ENCODE measurements around the gene LRRC43.

LRRC43 gene, protein sequence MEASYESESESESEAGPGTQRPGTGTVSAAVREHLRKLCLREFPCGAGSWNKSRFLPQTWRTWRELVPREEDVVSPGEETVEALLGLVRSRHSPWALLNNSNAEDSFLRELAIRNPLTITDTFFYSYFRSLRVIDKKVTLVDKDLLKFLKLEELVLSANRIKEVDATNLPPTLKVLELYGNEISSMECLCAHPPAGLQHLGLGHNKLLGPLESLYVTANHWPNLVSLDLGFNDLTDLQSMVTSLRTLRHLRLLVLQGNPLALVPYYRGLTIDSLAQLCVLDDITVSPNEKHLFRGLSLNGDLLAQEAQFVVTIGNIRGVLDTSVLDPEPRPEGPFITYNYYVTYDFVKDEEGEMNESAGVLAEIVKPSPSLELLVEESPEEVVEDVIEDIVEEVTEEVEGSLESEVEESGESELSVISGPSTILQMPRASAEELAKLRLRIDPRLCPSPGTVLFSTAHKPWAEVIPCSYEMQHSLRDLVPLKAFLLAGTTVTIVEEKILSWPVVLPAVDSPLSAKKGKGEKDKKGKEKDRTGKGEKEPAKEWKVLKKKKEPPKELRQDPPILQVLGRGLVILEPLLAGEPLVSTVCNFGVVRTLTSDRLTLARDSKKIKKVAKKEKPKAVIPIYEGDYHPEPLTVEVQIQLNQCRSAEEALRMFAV

GRCh38 chr12:122182887-122183587 lies at the start of gene LRRC43:
LRRC43 (plus strand) TSS chr12:122183123; CDS start chr12:122183145, 22 bp downstream.
- no peak for DNase-seq

DNA sequence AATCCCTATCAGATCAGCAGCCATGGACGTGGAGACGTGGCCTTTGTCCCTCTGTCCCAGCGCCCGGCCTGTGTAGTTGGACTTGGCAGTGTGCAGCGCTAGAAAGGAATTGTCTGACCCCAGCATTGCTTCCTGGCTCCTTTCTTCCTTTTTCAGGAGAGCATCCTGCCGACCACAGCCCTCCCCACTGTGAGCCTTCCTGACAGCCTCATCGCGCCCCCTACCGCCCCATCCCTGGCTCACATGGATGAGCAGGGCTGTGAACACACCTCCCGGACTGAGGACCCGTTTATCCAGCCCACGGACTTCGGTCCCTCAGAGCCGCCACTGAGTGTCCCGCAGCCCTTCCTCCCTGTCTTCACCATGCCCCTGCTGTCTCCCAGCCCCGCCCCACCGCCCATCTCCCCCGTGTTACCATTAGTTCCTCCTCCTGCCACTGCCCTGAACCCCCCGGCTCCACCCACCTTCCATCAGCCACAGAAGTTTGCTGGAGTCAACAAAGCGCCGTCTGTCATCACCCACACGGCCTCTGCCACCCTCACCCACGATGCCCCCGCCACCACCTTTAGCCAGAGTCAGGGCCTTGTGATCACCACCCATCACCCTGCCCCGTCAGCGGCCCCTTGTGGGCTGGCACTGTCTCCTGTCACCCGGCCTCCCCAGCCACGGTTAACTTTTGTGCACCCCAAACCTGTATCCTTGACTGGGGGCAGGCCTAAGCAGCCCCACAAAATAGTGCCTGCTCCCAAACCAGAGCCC lies 49.6 kb upstream of the LRRC43 start:
- DNase-seq: no peak

- DNase-seq: no peak
Measured at GRCh38 chr12:122135437-122136031, 47.4 kb upstream of the LRRC43 start.

GRCh38 chr12:122137229-122137628 lies 45.7 kb upstream of the LRRC43 start:
- no peak for DNase-seq

DNA sequence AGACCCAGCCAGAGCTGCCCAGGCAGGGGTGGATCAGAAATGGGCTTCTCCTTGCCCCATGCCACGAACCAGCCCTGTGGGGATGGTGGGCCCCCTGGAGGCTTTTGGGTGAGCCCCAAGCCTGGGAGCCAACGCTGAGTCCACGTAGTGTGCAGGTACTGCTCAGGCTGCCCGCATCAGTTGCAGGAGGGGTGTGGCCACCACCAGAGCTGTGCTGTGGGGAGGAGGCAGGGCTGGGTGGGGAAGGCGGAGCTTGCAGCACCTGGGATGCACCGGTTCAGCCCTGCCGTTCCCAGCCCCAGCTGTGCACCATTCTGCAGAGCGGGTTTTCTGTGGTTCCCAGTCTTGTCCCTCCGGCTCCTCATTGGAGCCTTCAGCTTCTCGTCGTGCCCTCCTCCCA lies 45.2 kb upstream of the LRRC43 start:
- DNase-seq: peak; percentile 13

- no peak for DNase-seq
Measured at GRCh38 chr12:122138181-122138580, 44.7 kb upstream of the LRRC43 start.

GRCh38 chr12:122138616-122139015 lies 44.3 kb upstream of the LRRC43 start:
- DNase-seq: no peak

DNA sequence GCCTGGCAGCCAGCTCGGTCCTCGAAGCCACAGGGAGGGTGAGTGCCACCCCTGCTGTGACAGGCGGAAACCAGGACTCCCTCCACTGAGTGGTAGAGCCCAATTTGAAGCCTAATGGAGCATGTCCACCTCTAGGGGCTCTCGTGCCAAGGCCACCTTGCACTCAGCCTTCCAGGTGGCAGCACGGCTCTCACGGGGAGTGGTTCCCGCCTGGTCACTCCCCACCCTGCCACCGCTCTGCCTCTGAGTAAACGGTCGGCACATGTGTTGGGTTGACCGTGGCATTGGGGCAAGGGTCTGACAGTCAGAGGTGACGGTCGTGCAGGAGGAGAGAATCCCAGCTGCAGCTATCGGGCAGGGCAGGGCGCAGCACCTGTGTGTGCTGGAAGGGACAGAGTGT lies 43.7 kb upstream of the LRRC43 start:
- no peak for DNase-seq

DNA sequence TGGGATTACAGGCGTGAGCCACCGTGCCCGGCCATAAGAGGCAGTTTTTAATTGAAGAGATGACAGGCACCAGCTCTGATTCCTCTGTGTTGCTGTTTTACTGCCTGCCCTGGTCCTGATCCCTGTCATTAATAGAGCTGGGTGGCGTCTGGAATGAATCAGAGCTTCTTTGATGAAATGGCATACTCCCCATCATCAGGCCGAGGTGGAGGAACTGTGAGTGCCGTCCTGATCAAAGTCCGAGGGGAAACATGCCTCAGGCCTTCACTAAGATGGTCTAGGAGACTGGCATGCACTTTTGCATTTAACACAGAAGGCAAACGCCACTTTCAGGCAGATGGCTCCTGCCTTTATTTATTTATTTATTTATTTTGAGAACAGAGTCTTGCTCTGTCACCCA lies 43.0 kb upstream of the LRRC43 start:
- DNase-seq: no peak

DNA sequence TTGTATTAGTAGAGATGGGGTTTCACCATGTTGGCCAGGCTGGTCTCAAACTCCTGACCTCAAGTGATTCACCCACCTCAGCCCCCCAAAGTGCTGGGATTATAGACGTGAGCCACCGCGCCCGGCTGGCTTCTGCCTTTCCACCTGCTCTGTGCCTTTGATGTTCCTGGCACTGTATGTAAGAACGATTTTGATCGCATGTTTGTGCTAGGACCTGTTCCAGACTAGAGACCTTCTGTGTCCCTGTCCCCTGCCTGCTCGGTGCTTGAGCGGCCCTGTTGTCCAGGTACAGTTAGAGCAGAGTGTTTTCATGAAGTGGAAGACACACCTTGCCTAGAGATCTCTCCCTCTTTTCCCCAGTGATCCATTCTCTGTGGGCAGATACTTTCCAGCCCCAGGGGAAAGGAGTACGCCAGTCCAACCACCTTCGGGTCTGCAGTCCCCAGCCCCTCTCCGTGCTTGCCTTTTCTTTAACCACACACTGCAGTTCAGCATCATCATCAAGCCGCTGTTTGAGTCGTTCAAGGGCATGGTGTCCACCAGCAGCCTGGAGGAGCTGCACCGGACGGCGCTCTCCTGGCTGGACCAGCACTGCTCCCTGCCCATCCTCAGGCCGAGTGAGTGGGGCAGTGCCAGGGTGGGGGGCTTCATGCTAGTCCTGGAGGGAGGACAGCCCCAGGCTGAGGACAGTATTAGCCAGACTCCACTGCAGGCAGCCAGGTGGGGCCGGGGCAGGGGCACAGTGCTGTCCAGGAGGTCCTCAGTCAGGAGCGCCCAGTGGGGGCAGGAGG lies 42.3 kb upstream of the LRRC43 start:
- DNase-seq: no peak

DNA sequence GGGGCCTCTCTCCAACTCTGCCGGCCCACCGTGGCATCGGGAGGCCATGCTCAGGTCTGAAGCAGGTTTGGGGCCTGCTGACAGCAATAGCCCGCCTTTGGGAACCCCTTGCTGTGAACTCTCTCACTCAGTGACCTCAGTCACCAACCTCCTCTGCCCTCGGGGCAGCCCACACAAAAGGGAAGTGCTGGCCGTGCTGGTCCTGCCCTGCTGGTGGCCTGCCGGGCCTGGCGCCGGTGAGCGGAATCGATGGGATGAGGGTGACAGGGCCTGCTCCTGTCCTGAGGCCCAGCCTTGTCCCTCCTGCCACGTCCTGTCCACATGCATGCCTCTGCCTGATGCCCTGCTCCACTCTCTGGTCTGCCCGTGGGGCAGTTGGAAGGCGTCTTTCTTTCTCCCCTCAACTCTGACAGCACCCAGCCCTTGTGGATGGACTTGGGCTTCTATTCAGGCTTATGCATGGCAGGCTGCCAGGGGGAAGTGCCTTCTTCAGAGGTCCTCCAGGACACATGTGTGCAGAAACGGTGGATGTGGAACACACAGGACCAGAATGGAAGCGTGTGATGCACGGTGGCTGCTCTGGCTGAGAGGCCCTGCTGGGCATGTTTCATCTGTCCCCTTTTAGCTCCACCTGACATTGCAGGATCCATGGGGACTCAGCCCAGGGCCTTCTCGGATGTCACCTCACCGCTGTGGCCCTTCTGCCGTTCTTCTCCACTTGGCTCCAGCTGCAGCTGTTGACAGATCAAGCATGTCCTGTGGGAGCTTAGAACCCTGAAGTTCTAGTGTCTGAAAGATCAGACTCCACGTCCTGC lies 40.8 kb upstream of the LRRC43 start:
- DNase-seq: no peak

DNA sequence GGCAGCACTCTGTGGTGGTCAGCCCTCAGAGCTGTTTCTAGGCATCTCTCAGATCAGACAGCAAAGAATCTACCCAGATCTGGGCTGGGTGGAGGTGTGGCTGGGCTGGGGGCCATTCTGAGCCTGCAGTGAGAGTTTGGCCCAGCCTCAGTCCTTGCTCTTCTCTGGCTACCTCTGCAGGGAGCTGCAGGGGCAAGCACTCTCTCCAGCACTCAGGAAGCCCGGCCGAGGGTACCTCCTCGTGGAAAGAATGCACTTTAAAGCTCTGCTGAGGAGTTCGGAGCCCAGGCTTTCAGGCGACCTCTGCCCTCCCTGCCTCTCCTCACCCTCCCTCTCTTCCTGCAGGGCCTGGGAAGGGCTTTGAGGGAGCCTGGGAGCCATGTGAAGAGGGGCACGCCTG lies 40.1 kb upstream of the LRRC43 start:
- no peak for DNase-seq

DNA sequence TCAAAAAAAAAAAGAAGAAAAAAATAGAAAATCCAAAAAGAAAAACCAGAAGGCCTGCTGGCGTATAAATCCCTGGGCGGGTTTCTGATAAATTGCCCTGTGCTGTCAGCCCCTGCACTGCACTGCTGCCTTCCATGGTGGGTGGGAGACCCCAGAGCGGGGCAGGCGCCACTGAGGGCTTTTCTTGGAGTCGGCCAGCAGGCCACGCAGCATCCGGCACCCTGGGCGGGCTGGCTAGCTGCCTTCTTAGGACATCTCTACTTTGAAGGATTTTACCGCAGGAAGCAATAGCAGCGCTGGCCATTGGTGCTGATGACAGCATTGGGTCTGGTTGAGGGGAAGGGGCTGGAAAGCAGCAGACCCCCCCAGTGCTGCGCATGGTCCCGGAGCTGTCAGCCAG lies 38.0 kb upstream of the LRRC43 start:
- DNase-seq: no peak

GRCh38 chr12:122145505-122146330 lies 37.2 kb upstream of the LRRC43 start:
- no peak for DNase-seq

DNA sequence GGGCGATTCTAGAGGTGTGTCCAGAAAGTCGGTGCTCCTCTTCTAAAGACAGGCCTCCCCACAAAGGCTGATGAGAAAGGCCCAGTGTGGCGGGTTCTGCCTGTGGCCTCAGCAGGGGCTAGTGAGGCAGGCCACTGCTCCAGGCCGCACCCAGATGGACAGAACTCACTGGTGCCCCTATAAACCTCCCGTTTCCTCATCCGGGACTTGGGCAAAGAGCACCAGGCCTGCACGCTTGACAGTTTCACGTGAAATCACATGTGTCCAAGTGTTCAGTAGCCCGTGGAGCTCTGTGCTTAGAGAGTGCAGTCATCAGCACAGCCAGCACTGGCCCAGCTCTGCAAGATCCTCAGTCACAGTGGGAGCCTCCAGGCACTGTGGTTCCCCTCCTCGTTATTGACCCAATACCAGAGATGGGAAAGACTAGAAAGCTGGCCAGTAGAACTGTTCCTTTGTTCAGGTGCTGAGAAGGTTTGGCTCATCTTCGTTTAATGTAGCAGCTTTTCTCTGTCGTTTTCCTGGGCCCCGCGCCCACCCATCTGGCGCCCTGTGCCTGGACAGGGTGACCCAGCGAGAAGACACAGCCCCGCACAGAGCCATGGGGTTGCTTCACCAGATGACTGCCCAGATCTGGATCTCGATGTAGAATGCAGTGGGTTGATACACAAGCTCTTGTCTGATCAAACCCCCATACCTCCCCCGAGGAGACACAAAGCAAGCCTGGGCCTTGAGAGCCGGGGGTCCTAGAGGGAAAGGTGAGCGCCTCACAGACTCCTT lies 35.2 kb upstream of the LRRC43 start:
- no peak for DNase-seq

DNA sequence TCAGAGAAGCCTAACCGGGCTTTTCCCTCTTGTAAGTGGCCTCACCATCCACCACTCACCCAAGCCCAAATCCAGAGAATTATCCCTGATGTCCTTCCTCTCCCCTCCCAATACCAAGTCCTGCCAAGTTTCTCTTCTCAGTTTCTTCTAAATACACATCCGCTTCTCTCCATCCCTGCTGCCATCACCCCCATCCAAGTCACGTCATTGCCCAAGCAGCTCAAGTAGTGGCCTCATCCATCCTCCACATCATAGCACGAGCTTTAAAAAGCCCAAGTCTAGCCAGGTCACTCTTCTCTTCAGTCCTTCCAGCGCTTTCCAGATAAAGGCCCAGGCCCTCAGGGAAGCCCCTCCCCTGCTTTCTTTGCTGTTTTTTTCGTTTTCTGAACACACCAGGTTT lies 34.3 kb upstream of the LRRC43 start:
- DNase-seq: no peak

- DNase-seq: no peak
Measured at GRCh38 chr12:122150127-122150681, 32.7 kb upstream of the LRRC43 start.

DNA sequence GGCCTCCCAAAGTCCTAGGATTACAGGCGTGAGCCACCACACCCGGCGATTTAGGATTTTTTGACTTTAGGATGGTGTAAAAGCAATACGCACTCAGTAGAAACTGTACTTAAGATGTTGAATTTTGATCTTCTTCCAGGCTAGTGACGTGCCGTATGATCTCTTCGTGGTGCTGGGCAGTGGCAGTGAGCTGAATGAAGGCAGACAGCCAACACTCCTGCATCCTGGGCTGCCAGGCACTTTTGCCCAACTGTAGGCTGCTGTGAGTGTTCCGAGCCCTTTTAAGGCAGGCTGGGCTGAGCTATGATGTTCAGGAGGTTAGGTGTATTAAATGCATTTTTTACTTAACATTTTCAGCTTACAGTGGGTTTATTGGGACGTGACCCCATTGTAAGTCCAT lies 30.2 kb upstream of the LRRC43 start:
- DNase-seq: no peak

DNA sequence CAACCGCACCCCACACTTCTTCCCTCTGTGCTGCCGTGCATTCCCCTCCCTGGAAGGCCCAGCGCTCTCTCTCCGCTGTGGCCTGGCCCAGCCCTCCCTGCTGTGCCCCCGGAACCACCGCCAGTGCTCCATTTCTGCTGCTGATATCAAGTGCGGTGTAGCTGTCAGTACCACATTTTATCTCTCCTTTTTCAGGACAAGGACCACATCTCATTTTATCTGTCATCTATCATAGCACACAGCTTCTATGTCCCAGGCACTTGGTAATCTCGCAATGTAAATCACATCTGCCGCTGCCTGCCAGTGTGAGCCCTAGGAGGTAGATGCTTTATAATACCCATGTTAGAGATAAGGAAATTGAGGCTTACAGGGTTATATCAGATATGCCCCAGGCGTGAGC lies 27.2 kb upstream of the LRRC43 start:
- no peak for DNase-seq

Measured in NCI-H1105 treated with DMSO at 0.1 percent for 48 hours (cell line).